Neural progenitor cell (in vitro differentiated cells): ENCODE measurements around the gene GPR151. TPM values are rescaled to one million over a fixed set of nuclear protein-coding genes. Genes with fewer than 3 reads are reported as not detected.
"Not testable (repeated sequence)": the region's sequence is repeated elsewhere in the genome, so short reads cannot be mapped to it uniquely, and the experiment has no call there.

Source experiments
- DNase-seq: peaks from one replicate; pipeline ENCODE4 v3.0.0-alpha.2; 2016; ENCODE audit warnings: low spot score
- H2AFZ ChIP-seq: fragments of 200-600 bp; sonication (generic); replicated peaks from 2 replicates; pipeline ENCODE4 v1.6.1; 2016; ENCODE audit warnings: antibody characterized with exemption
- H3F3A ChIP-seq: fragments of 200-600 bp; sonication (generic); 2 replicates; pipeline ENCODE4 v1.6.1; 2016; ENCODE audit warnings: antibody characterized with exemption, low read depth
- H3K27ac ChIP-seq: fragments of 200-600 bp; sonication (generic); 2 replicates; pipeline ENCODE4 v1.5.1; 2016; ENCODE audit warnings: mild to moderate bottlenecking
- H3K27me3 ChIP-seq: fragments of 200-600 bp; sonication (generic); 2 replicates; pipeline ENCODE4 v1.6.1; 2016; ENCODE audit warnings: mild to moderate bottlenecking, moderate library complexity
- H3K36me3 ChIP-seq: fragments of 200-600 bp; sonication (generic); 2 replicates; pipeline ENCODE4 v1.5.1; 2016
- H3K4me1 ChIP-seq: fragments of 200-600 bp; sonication (generic); 2 replicates; pipeline ENCODE4 v1.6.1; 2016; ENCODE audit warnings: mixed run types
- H3K4me2 ChIP-seq: fragments of 200-600 bp; sonication (generic); 2 replicates; pipeline ENCODE4 v1.6.1; 2016
- H3K4me3 ChIP-seq: fragments of 200-600 bp; sonication (generic); 2 replicates; pipeline ENCODE4 v1.5.1; 2016
- H3K79me2 ChIP-seq: fragments of 200-600 bp; sonication (generic); 2 replicates; pipeline ENCODE4 v1.6.1; 2016; ENCODE audit warnings: low read depth
- H3K9ac ChIP-seq: fragments of 200-600 bp; sonication (generic); 2 replicates; pipeline ENCODE4 v1.6.1; 2016
- H3K9me3 ChIP-seq: fragments of 200-600 bp; sonication (generic); 2 replicates; pipeline ENCODE4 v1.5.1; 2016; ENCODE audit warnings: low read depth
- H4K20me1 ChIP-seq: fragments of 200-600 bp; sonication (generic); 2 replicates; pipeline ENCODE4 v1.6.1; 2016; ENCODE audit warnings: low read depth
- H3K27ac Mint-ChIP-seq: 3 replicates; pipeline ENCODE4 v1.8.0; 2021; ENCODE audit warnings: mixed read lengths
- H3K27me3 Mint-ChIP-seq: 2 replicates; pipeline ENCODE4 v1.8.0; 2022; ENCODE audit warnings: low read depth, mild to moderate bottlenecking, inconsistent platforms, moderate library complexity, mixed read lengths; ENCODE audit not compliant: insufficient read depth
- H3K36me3 Mint-ChIP-seq: 3 replicates; pipeline ENCODE4 v1.8.0; 2021; ENCODE audit warnings: mixed read lengths
- H3K4me1 Mint-ChIP-seq: 3 replicates; pipeline ENCODE4 v1.8.0; 2021; ENCODE audit warnings: mixed read lengths
- H3K4me3 Mint-ChIP-seq: 3 replicates; pipeline ENCODE4 v1.8.0; 2021; ENCODE audit warnings: mild to moderate bottlenecking, moderate library complexity, mixed read lengths
- H3K9me3 Mint-ChIP-seq: 3 replicates; pipeline ENCODE4 v1.8.0; 2020; ENCODE audit warnings: mixed read lengths
- CTCF ChIP-seq: fragments of 200-600 bp; sonication (generic); IDR thresholded peaks from 2 replicates; pipeline ENCODE4 v1.5.1; 2017; ENCODE audit warnings: antibody characterized with exemption, mild to moderate bottlenecking
- EZH2 ChIP-seq: fragments of 200-600 bp; sonication (generic); IDR thresholded peaks from 2 replicates; pipeline ENCODE4 v1.6.1; 2017; ENCODE audit warnings: antibody characterized with exemption, mild to moderate bottlenecking, moderate library complexity
- EZH2phosphoT487 ChIP-seq: fragments of 200-600 bp; sonication (generic); IDR thresholded peaks from 2 replicates; pipeline ENCODE4 v1.6.1; 2017; ENCODE audit warnings: antibody characterized with exemption
- total RNA-seq: library from RNA; depleted of rRNA; stranded (reverse); fragments of >200 nt; gene quantifications from 2 replicates; pipeline ENCODE4 v1.2.3, GENCODE V29; 2015; ENCODE audit warnings: low replicate concordance

GPR151 gene
- total RNA-seq, 1 donor from 2014 or later: not detected

GRCh38 chr5:146561711-146562110, 45.7 kb upstream of the GPR151 start:
- Histone ChIP-seq H3K4me1 (peaks cover 11% of the 10 kb centered on the region), H3K79me2 (no peaks in the 10 kb centered on the region), H3K36me3 (no peaks in the 10 kb centered on the region), H3K9ac (no peak overlapping the region), H3K4me3 (no peak overlapping the region), H2AFZ (no peak overlapping the region), H3K27ac (no peak overlapping the region), H3K9me3 (no peaks in the 10 kb centered on the region), H4K20me1 (no peaks in the 10 kb centered on the region), H3K27me3 (no peaks in the 10 kb centered on the region), H3K4me2 (no peak overlapping the region), H3F3A (no peaks in the 10 kb centered on the region)
- H3K4me1 Mint-ChIP-seq: peaks cover 10% of the 10 kb centered on the region
- DNase-seq: no peak
- H3K9me3 Mint-ChIP-seq: peaks cover 9% of the 10 kb centered on the region
- no peak for TF ChIP-seq EZH2
- no peak for TF ChIP-seq CTCF
- TF ChIP-seq EZH2phosphoT487: no peak
- no peak overlapping the region for H3K4me3 Mint-ChIP-seq
- no peaks in the 10 kb centered on the region for H3K27me3 Mint-ChIP-seq
- H3K27ac Mint-ChIP-seq: no peak overlapping the region
- H3K36me3 Mint-ChIP-seq: no peaks in the 10 kb centered on the region

- Mint-ChIP-seq H3K4me1 (peaks cover 6% of the 10 kb centered on the region), H3K4me3 (no peak overlapping the region)
These were observed 44.3 kb upstream of the GPR151 start for GRCh38 chr5:146560205-146560812.

DNA sequence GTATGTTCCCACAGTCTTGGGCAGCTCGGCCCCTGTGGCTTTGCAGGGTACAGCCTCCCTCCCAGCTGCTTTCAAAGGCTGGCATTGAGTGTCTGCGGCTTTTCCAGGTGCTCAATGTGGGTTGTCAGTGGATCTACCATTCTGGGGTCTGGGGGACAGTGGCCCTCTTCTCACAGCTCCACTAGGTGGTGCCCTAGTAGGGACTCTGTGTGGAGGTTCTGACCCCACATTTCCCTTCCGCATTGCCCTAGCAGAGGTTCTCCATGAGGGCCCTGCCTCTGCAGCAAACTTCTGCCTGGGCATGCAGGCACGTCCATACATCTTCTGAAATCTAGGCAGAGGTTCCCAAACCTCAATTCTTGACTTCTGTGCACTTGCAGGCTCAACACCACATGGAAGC, 40.9 kb upstream of the GPR151 start:
- not testable (repeated sequence) for H3K36me3 ChIP-seq, H4K20me1 ChIP-seq, H3K9ac ChIP-seq, H3K27ac Mint-ChIP-seq, H3K27me3 Mint-ChIP-seq, H2AFZ ChIP-seq, H3K4me1 Mint-ChIP-seq, H3K4me3 ChIP-seq, H3K27me3 ChIP-seq, H3K4me3 Mint-ChIP-seq, DNase-seq, H3F3A ChIP-seq, H3K4me2 ChIP-seq, H3K9me3 ChIP-seq, H3K36me3 Mint-ChIP-seq, H3K79me2 ChIP-seq, H3K27ac ChIP-seq
- peaks cover 11% of the 10 kb centered on the region for H3K9me3 Mint-ChIP-seq
- peaks cover 11% of the 10 kb centered on the region for H3K4me1 ChIP-seq

More at GRCh38 chr5:146560205-146560812, 44.3 kb upstream of the GPR151 start:
- H3K4me3 ChIP-seq: no peak overlapping the region
- peak; percentile 28 for DNase-seq
- peaks cover 11% of the 10 kb centered on the region for H3K4me1 ChIP-seq
- no peaks in the 10 kb centered on the region for H3K27me3 ChIP-seq
- no peak overlapping the region for H3K27ac ChIP-seq
- H3K36me3 Mint-ChIP-seq: no peaks in the 10 kb centered on the region
- peaks cover 11% of the 10 kb centered on the region for H3K9me3 Mint-ChIP-seq
- no peaks in the 10 kb centered on the region for H3K9me3 ChIP-seq
- no peak for TF ChIP-seq EZH2phosphoT487
- TF ChIP-seq CTCF: no peak
- no peak for TF ChIP-seq EZH2
- no peaks in the 10 kb centered on the region for H3K79me2 ChIP-seq
- H2AFZ ChIP-seq: peak overlapping the region; percentile 42
- H3K27ac Mint-ChIP-seq: no peak overlapping the region
- H3K4me2 ChIP-seq: peak overlapping the region; percentile 31
- H3F3A ChIP-seq: no peaks in the 10 kb centered on the region
- no peaks in the 10 kb centered on the region for H3K27me3 Mint-ChIP-seq
- H4K20me1 ChIP-seq: no peaks in the 10 kb centered on the region
- H3K9ac ChIP-seq: no peak overlapping the region
- H3K36me3 ChIP-seq: no peaks in the 10 kb centered on the region

- DNase-seq: no peak
- peaks cover 11% of the 10 kb centered on the region for H3K9me3 Mint-ChIP-seq
- H4K20me1 ChIP-seq: no peaks in the 10 kb centered on the region
- no peaks in the 10 kb centered on the region for H3K4me1 Mint-ChIP-seq
- H2AFZ ChIP-seq: no peak overlapping the region
- H3K9ac ChIP-seq: no peak overlapping the region
- no peak overlapping the region for H3K4me3 Mint-ChIP-seq
- no peaks in the 10 kb centered on the region for H3K36me3 ChIP-seq
- H3K36me3 Mint-ChIP-seq: no peaks in the 10 kb centered on the region
- no peak overlapping the region for H3K27ac Mint-ChIP-seq
- TF ChIP-seq EZH2 (no peak), CTCF (no peak), EZH2phosphoT487 (no peak)
- no peak overlapping the region for H3K4me2 ChIP-seq
- no peaks in the 10 kb centered on the region for H3K4me1 ChIP-seq
- H3K27ac ChIP-seq: no peak overlapping the region
- H3K79me2 ChIP-seq: no peaks in the 10 kb centered on the region
- H3F3A ChIP-seq: no peaks in the 10 kb centered on the region
- H3K4me3 ChIP-seq: no peak overlapping the region
- H3K27me3 ChIP-seq: no peaks in the 10 kb centered on the region
- peaks cover 2% of the 10 kb centered on the region for H3K27me3 Mint-ChIP-seq
- no peaks in the 10 kb centered on the region for H3K9me3 ChIP-seq
These were observed 37.5 kb upstream of the GPR151 start for GRCh38 chr5:146553446-146553845.
